HEK293 (cell line): ENCODE data around the gene CEP112.

Experiments used
- CTCF ChIA-PET: fragments of 350-600 bp; formaldehyde crosslinking; extraction: SDS; loops from one replicate; lab custom pipeline; 2021; ENCODE audit warnings: antibody characterized with exemption; lab: Yijun Ruan, JAX
- POLR2A ChIA-PET: fragments of 300-600 bp; formaldehyde crosslinking; extraction: SDS; loops from one replicate; lab custom pipeline; 2020; ENCODE audit warnings: antibody characterized with exemption, inconsistent platforms; lab: Yijun Ruan, JAX
- H3K27ac ChIP-seq: fragments of 200-500 bp; sonication (Bioruptor generic); 2 replicates; pipeline ENCODE4 v1.5.1; 2014; ENCODE audit warnings: low read depth, low read length, control low read depth, inconsistent platforms; ENCODE audit errors: extremely low read depth
- H3K36me3 ChIP-seq, 2 experiments: fragments of 200-500 bp in 1 of 2; sonication (Bioruptor generic) in 1 of 2; 1 replicate in 1 of 2; 2 replicates in 1 of 2; pipeline ENCODE4 v1.5.1; 2014 to 2017; ENCODE audit warnings: inconsistent platforms in 2 of 2, low read length in 2 of 2; ENCODE audit not compliant: control insufficient read depth in 2 of 2, insufficient read depth in 1 of 2
- H3K4me1 ChIP-seq: fragments of 200-500 bp; sonication (Bioruptor generic); 2 replicates; pipeline ENCODE4 v1.5.1; 2014; ENCODE audit warnings: mild to moderate bottlenecking, low read length, inconsistent platforms; ENCODE audit not compliant: control insufficient read depth, insufficient read depth
- H3K4me3 ChIP-seq: 2 replicates; pipeline ENCODE4 v1.5.1; 2011; ENCODE audit warnings: low read depth, mild to moderate bottlenecking, control low read depth, low read length, moderate library complexity
- H3K9me3 ChIP-seq: fragments of 200-500 bp; sonication (Bioruptor generic); 2 replicates; pipeline ENCODE4 v1.5.1; 2014; ENCODE audit warnings: low read depth, low read length, inconsistent platforms; ENCODE audit not compliant: control insufficient read depth, insufficient read depth
- KLF1 ChIP-seq: fragments of 450-650 bp; formaldehyde crosslinking; IDR thresholded peaks from 2 replicates; pipeline ENCODE4 v1.5.1; 2016; ENCODE audit warnings: missing biosample characterization, missing genetic modification characterization
- SP3 ChIP-seq: fragments of 450-650 bp; formaldehyde crosslinking; IDR thresholded peaks from 2 replicates; pipeline ENCODE4 v1.5.1; 2016; ENCODE audit warnings: missing biosample characterization, missing genetic modification characterization
- ZBTB7A ChIP-seq: fragments of 450-650 bp; formaldehyde crosslinking; IDR thresholded peaks from 2 replicates; pipeline ENCODE4 v1.5.1; 2016; ENCODE audit warnings: low read depth, missing biosample characterization, missing genetic modification characterization
- ZNF202 ChIP-seq: fragments of 450-650 bp; formaldehyde crosslinking; IDR thresholded peaks from 2 replicates; pipeline ENCODE4 v1.5.1; 2016; ENCODE audit warnings: missing biosample characterization, missing genetic modification characterization, borderline replicate concordance
- ZNF354C ChIP-seq: fragments of 450-650 bp; formaldehyde crosslinking; IDR thresholded peaks from 2 replicates; pipeline ENCODE4 v1.5.1; 2016; ENCODE audit warnings: missing biosample characterization, missing genetic modification characterization, low read depth, borderline replicate concordance
- ZNF610 ChIP-seq: fragments of 450-650 bp; formaldehyde crosslinking; IDR thresholded peaks from 2 replicates; pipeline ENCODE4 v1.5.1; 2016; ENCODE audit warnings: missing biosample characterization, missing genetic modification characterization, borderline replicate concordance
- ZNF623 ChIP-seq: fragments of 450-650 bp; formaldehyde crosslinking; IDR thresholded peaks from 2 replicates; pipeline ENCODE4 v1.5.1; 2016; ENCODE audit warnings: missing biosample characterization, missing genetic modification characterization
- ZNF658 ChIP-seq: fragments of 450-650 bp; formaldehyde crosslinking; IDR thresholded peaks from 2 replicates; pipeline ENCODE4; 2016; ENCODE audit warnings: missing biosample characterization, missing genetic modification characterization
- ZNF707 ChIP-seq: fragments of 450-650 bp; formaldehyde crosslinking; IDR thresholded peaks from 2 replicates; pipeline ENCODE4 v1.5.1; 2016; ENCODE audit warnings: missing biosample characterization, missing genetic modification characterization
- ZXDB ChIP-seq: fragments of 450-650 bp; formaldehyde crosslinking; IDR thresholded peaks from 2 replicates; pipeline ENCODE4 v1.5.1; 2016; ENCODE audit warnings: missing biosample characterization, missing genetic modification characterization
- TF ChIP-seq, protein P1 (sequence below): fragments of 450-650 bp; formaldehyde crosslinking; IDR thresholded peaks from 2 replicates; pipeline ENCODE4 v1.5.1; 2016; ENCODE audit warnings: missing biosample characterization, missing genetic modification characterization
- TF ChIP-seq, protein P2 (sequence below): fragments of 450-650 bp; formaldehyde crosslinking; IDR thresholded peaks from 2 replicates; pipeline ENCODE4 v1.5.1; 2016; ENCODE audit warnings: missing biosample characterization, missing genetic modification characterization
- TF ChIP-seq, protein P3 (sequence below): fragments of 450-650 bp; formaldehyde crosslinking; IDR thresholded peaks from 2 replicates; pipeline ENCODE4 v1.5.1; 2016; ENCODE audit warnings: missing biosample characterization, missing genetic modification characterization
- TF ChIP-seq, protein P4 (sequence below): fragments of 450-650 bp; formaldehyde crosslinking; IDR thresholded peaks from 2 replicates; pipeline ENCODE4 v1.5.1; 2016; ENCODE audit warnings: missing biosample characterization, missing genetic modification characterization
- TF ChIP-seq, protein P5 (sequence below): fragments of 450-650 bp; formaldehyde crosslinking; IDR thresholded peaks from 2 replicates; pipeline ENCODE4 v1.5.1; 2016; ENCODE audit warnings: missing biosample characterization, missing genetic modification characterization
- TF ChIP-seq, protein P6 (sequence below): fragments of 450-650 bp; formaldehyde crosslinking; IDR thresholded peaks from 2 replicates; pipeline ENCODE4 v1.5.1; 2016; ENCODE audit warnings: missing biosample characterization, missing genetic modification characterization

CEP112 gene

DNA sequence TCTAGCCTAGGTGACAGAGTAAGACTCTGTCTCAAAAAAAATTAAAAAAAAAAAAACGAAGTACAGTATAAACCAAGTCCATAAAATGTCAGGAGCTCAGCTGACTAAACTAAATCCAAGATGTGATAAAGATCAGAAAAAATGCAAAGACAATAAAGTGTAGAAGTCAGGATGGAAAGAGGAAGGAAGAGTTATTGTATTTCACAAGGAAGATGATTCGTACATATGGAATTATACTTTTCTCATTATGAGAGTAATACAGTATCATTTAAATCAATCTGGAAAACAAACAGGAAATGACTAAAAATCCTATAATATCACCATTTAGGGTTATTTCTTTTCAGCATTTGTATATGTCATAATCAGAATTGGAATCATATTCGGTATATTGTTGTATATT, 48.7 kb upstream of the CEP112 start:
- Histone ChIP-seq H3K4me1 (no peaks in the 10 kb centered on the region), H3K36me3 (no peaks in the 10 kb centered on the region), H3K27ac (no peak overlapping the region), H3K4me3 (no peak overlapping the region), H3K9me3 (no peaks in the 10 kb centered on the region)
- ChIA-PET CTCF (interaction anchor here (0.6 to 0.7 kb wide), 3 partner anchors 36 to 873 kb away, joined by 4 to 9 read pairs (median 7); no protein-coding TSS in a partner anchor), POLR2A (no interaction called here)
- TF ChIP-seq, protein P1, sequence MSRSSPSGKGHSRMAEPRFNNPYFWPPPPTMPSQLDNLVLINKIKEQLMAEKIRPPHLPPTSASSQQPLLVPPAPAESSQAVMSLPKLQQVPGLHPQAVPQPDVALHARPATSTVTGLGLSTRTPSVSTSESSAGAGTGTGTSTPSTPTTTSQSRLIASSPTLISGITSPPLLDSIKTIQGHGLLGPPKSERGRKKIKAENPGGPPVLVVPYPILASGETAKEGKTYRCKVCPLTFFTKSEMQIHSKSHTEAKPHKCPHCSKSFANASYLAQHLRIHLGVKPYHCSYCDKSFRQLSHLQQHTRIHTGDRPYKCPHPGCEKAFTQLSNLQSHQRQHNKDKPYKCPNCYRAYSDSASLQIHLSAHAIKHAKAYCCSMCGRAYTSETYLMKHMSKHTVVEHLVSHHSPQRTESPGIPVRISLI (tag by site-specific recombination) = 0 out of 2 replicates have a peak, but pooled peaks have one; percentile 35
- TF ChIP-seq SP3 (tag by site-specific recombination) = 0 out of 2 replicates have a peak, but pooled peaks have one; percentile 21
- no peak for TF ChIP-seq ZNF354C (tag by site-specific recombination)

DNA sequence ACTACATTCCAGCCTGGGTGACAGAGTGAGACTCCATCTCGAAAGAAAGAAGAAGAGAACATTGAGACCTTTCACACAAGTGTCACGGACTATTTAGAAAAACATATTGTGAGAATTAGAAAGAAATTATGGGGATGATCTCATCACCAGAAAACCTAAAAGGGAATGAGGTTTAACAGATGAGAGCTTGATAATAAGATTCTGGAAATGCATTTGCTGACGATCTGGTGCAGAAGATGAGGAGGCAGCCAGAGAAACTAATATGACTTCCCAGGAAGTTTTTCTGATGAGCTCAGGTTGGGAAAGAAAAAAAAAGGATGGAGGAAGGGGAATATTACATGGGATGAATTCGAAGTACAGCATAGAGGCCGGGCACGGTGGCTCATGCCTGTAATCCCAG, 48.1 kb upstream of the CEP112 start:
- Histone ChIP-seq H3K27ac (no peak overlapping the region), H3K4me1 (no peaks in the 10 kb centered on the region), H3K36me3 (no peaks in the 10 kb centered on the region), H3K4me3 (no peak overlapping the region), H3K9me3 (no peaks in the 10 kb centered on the region)
- no peak for TF ChIP-seq SP3 (tag by site-specific recombination)
- TF ChIP-seq ZNF658 (tag by site-specific recombination) = no peak
- TF ChIP-seq, protein P2, sequence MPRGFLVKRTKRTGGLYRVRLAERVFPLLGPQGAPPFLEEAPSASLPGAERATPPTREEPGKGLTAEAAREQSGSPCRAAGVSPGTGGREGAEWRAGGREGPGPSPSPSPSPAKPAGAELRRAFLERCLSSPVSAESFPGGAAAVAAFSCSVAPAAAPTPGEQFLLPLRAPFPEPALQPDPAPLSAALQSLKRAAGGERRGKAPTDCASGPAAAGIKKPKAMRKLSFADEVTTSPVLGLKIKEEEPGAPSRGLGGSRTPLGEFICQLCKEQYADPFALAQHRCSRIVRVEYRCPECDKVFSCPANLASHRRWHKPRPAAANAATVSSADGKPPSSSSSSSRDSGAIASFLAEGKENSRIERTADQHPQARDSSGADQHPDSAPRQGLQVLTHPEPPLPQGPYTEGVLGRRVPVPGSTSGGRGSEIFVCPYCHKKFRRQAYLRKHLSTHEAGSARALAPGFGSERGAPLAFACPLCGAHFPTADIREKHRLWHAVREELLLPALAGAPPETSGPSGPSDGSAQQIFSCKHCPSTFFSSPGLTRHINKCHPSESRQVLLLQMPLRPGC (tag by site-specific recombination) = no peak
- TF ChIP-seq ZNF202 (tag by site-specific recombination) = no peak
- TF ChIP-seq ZNF707 (tag by site-specific recombination) = no peak
- TF ChIP-seq KLF1 = no peak
- no peak for TF ChIP-seq ZXDB (tag by site-specific recombination)
- TF ChIP-seq, protein P3, sequence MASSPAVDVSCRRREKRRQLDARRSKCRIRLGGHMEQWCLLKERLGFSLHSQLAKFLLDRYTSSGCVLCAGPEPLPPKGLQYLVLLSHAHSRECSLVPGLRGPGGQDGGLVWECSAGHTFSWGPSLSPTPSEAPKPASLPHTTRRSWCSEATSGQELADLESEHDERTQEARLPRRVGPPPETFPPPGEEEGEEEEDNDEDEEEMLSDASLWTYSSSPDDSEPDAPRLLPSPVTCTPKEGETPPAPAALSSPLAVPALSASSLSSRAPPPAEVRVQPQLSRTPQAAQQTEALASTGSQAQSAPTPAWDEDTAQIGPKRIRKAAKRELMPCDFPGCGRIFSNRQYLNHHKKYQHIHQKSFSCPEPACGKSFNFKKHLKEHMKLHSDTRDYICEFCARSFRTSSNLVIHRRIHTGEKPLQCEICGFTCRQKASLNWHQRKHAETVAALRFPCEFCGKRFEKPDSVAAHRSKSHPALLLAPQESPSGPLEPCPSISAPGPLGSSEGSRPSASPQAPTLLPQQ (tag by site-specific recombination) = no peak
- TF ChIP-seq, protein P4, sequence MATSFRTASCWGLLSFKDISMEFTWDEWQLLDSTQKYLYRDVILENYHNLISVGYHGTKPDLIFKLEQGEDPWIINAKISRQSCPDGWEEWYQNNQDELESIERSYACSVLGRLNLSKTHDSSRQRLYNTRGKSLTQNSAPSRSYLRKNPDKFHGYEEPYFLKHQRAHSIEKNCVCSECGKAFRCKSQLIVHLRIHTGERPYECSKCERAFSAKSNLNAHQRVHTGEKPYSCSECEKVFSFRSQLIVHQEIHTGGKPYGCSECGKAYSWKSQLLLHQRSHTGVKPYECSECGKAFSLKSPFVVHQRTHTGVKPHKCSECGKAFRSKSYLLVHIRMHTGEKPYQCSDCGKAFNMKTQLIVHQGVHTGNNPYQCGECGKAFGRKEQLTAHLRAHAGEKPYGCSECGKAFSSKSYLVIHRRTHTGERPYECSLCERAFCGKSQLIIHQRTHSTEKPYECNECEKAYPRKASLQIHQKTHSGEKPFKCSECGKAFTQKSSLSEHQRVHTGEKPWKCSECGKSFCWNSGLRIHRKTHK (tag by site-specific recombination) = no peak
- CTCF ChIA-PET = interaction anchor here (0.7 to 1.1 kb wide), 2 partner anchors 16 to 26 kb away, joined by 3 to 4 read pairs; no protein-coding TSS in a partner anchor
- POLR2A ChIA-PET = no interaction called here

DNA sequence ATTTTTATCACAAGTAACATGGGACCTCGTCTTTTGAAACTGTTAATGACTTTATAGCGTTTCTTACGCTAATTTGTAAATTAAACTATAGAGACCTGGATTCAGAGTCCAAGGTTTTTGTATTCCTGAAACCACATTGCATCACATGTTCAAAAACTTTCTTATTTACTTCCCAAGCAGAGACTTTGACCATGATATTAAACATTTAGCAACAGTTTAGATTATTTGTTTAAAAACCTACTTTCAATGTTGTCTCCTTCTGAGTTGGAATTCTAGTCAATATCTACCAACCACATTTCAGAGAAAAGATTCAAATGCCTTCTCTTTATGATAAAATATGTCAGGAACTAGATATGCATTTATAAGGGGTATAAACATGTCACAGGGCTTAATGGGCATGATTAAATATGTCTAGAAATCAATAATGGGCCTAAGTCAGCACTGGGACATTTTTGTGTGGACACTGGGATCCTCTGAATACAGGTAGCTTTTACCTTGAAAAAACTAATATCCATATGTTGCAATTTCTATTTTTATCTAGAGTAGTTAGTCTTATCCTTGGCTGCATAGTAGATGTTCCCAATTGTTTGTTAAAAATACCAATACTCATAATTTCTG, 43.6 kb upstream of the CEP112 start:
- H3K4me1 ChIP-seq = no peaks in the 10 kb centered on the region
- TF ChIP-seq, protein P5, sequence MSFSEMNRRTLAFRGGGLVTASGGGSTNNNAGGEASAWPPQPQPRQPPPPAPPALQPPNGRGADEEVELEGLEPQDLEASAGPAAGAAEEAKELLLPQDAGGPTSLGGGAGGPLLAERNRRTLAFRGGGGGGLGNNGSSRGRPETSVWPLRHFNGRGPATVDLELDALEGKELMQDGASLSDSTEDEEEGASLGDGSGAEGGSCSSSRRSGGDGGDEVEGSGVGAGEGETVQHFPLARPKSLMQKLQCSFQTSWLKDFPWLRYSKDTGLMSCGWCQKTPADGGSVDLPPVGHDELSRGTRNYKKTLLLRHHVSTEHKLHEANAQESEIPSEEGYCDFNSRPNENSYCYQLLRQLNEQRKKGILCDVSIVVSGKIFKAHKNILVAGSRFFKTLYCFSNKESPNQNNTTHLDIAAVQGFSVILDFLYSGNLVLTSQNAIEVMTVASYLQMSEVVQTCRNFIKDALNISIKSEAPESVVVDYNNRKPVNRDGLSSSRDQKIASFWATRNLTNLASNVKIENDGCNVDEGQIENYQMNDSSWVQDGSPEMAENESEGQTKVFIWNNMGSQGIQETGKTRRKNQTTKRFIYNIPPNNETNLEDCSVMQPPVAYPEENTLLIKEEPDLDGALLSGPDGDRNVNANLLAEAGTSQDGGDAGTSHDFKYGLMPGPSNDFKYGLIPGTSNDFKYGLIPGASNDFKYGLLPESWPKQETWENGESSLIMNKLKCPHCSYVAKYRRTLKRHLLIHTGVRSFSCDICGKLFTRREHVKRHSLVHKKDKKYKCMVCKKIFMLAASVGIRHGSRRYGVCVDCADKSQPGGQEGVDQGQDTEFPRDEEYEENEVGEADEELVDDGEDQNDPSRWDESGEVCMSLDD (tag by site-specific recombination) = no peak
- no peak for TF ChIP-seq ZNF623 (tag by site-specific recombination)
- TF ChIP-seq ZBTB7A = no peak
- TF ChIP-seq, protein P6, sequence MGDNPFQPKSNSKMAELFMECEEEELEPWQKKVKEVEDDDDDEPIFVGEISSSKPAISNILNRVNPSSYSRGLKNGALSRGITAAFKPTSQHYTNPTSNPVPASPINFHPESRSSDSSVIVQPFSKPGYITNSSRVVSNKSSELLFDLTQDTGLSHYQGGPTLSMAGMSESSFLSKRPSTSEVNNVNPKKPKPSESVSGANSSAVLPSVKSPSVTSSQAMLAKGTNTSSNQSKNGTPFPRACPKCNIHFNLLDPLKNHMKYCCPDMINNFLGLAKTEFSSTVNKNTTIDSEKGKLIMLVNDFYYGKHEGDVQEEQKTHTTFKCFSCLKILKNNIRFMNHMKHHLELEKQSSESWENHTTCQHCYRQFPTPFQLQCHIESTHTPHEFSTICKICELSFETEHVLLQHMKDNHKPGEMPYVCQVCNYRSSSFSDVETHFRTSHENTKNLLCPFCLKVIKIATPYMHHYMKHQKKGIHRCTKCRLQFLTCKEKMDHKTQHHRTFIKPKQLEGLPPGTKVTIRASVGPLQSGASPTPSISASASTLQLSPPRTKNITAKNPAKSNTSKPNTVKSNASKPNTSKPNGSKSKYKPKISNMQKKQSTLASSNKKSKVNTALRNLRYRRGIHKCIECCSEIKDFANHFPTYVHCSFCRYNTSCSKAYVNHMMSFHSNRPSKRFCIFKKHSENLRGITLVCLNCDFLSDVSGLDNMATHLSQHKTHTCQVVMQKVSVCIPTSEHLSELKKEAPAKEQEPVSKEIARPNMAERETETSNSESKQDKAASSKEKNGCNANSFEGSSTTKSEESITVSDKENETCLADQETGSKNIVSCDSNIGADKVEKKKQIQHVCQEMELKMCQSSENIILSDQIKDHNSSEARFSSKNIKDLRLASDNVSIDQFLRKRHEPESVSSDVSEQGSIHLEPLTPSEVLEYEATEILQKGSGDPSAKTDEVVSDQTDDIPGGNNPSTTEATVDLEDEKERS (tag by site-specific recombination) = no peak
- TF ChIP-seq ZNF610 (tag by site-specific recombination) = no peak
- TF ChIP-seq, all 188 proteins: peak for 0
- CTCF ChIA-PET = no interaction called here
- Histone ChIP-seq H3K4me3 (no peak overlapping the region), H3K27ac (no peak overlapping the region), H3K9me3 (no peaks in the 10 kb centered on the region), H3K36me3 (no peaks in the 10 kb centered on the region)
- POLR2A ChIA-PET = no interaction called here
